GM23338 (cell line): ENCODE measurements around the gene WNK1. TPM values are rescaled to one million over a fixed set of nuclear protein-coding genes. Genes with fewer than 3 reads are reported as not detected.
"Not testable (repeated sequence)": the region's sequence is repeated elsewhere in the genome, so short reads cannot be mapped to it uniquely, and the experiment has no call there.

Experiments
- ATAC-seq: fragments of 200-7000 bp; cut with Tn5 transposase; 3 replicates; pipeline ENCODE4 v1.9.1; 2020
- DNase-seq: peaks from one replicate; pipeline ENCODE4 v3.0.0-alpha.2; 2015; ENCODE audit warnings: low spot score
- H2AFZ ChIP-seq: fragments of 200-600 bp; sonication (generic); 2 replicates; pipeline ENCODE4 v1.8.0; 2016; ENCODE audit warnings: antibody characterized with exemption, mild to moderate bottlenecking, moderate library complexity
- H3F3A ChIP-seq: fragments of 200-600 bp; sonication (generic); replicated peaks from 2 replicates; pipeline ENCODE4 v1.8.0; 2017; ENCODE audit warnings: antibody characterized with exemption, mixed run types, low read depth
- H3K27ac ChIP-seq: fragments of 200-600 bp; sonication (generic); 2 replicates; pipeline ENCODE4 v1.6.1; 2016; ENCODE audit warnings: low read depth
- H3K27me3 ChIP-seq: fragments of 200-600 bp; sonication (generic); 2 replicates; pipeline ENCODE4 v1.8.0; 2016; ENCODE audit warnings: mild to moderate bottlenecking, mixed run types, moderate library complexity; ENCODE audit not compliant: insufficient read depth
- H3K36me3 ChIP-seq: fragments of 200-600 bp; sonication (generic); 2 replicates; pipeline ENCODE4 v1.8.0; 2016; ENCODE audit warnings: mild to moderate bottlenecking; ENCODE audit not compliant: insufficient read depth
- H3K4me1 ChIP-seq: fragments of 200-600 bp; sonication (generic); 2 replicates; pipeline ENCODE4 v1.8.0; 2016; ENCODE audit warnings: mild to moderate bottlenecking, moderate library complexity; ENCODE audit not compliant: insufficient read depth
- H3K4me2 ChIP-seq: fragments of 200-600 bp; sonication (generic); 2 replicates; pipeline ENCODE4 v1.7.1; 2017; ENCODE audit warnings: mixed run types
- H3K4me3 ChIP-seq: fragments of 200-600 bp; sonication (generic); 2 replicates; pipeline ENCODE4 v1.6.1; 2016; ENCODE audit warnings: mixed run types
- H3K79me2 ChIP-seq: fragments of 200-600 bp; sonication (generic); replicated peaks from 2 replicates; pipeline ENCODE4 v1.8.0; 2017; ENCODE audit warnings: mild to moderate bottlenecking; ENCODE audit not compliant: insufficient read depth
- H3K9me2 ChIP-seq: fragments of 200-600 bp; sonication (generic); 2 replicates; pipeline ENCODE4 v1.8.0; 2017; ENCODE audit not compliant: insufficient read depth
- H4K20me1 ChIP-seq: fragments of 200-600 bp; sonication (generic); replicated peaks from 2 replicates; pipeline ENCODE4 v1.8.0; 2017; ENCODE audit warnings: mild to moderate bottlenecking; ENCODE audit not compliant: insufficient read depth
- H3K27ac Mint-ChIP-seq: 2 replicates; pipeline ENCODE4 v1.8.0; 2020; ENCODE audit warnings: inconsistent platforms, mild to moderate bottlenecking, moderate library complexity, mixed read lengths
- H3K27me3 Mint-ChIP-seq: 3 replicates; pipeline ENCODE4 v1.8.0; 2022; ENCODE audit warnings: low read depth, mild to moderate bottlenecking, moderate library complexity, mixed read lengths, inconsistent platforms; ENCODE audit not compliant: insufficient read depth, poor library complexity
- H3K36me3 Mint-ChIP-seq: 3 replicates; pipeline ENCODE4 v1.8.0; 2021; ENCODE audit warnings: low read depth, mild to moderate bottlenecking, inconsistent platforms, moderate library complexity, mixed read lengths
- H3K4me1 Mint-ChIP-seq: 3 replicates; pipeline ENCODE4 v1.8.0; 2020; ENCODE audit warnings: mild to moderate bottlenecking, inconsistent platforms, mixed read lengths
- H3K4me3 Mint-ChIP-seq: 3 replicates; pipeline ENCODE4 v1.8.0; 2021; ENCODE audit warnings: moderate library complexity, mild to moderate bottlenecking, inconsistent platforms, mixed read lengths
- H3K9me3 Mint-ChIP-seq: 3 replicates; pipeline ENCODE4 v1.8.0; 2020; ENCODE audit warnings: moderate library complexity, mild to moderate bottlenecking, inconsistent platforms, mixed read lengths
- CREB1 ChIP-seq: fragments of 250-450 bp; sonication (Bioruptor Pico); IDR thresholded peaks from 2 replicates; pipeline ENCODE4 v1.5.0; 2020; ENCODE audit warnings: low read depth, mild to moderate bottlenecking, moderate library complexity
- EZH2 ChIP-seq: fragments of 200-600 bp; sonication (generic); IDR thresholded peaks from one replicate; pipeline ENCODE4 v1.8.0; 2017; ENCODE audit warnings: antibody characterized with exemption, mild to moderate bottlenecking, low read depth; ENCODE audit not compliant: unreplicated experiment
- JUNB ChIP-seq: IDR thresholded peaks from one replicate; pipeline ENCODE4 v1.6.1; 2016; ENCODE audit warnings: antibody characterized with exemption; ENCODE audit not compliant: unreplicated experiment
- NANOG ChIP-seq: IDR thresholded peaks from 2 replicates; pipeline ENCODE4 v1.6.1; 2016; ENCODE audit warnings: antibody characterized with exemption, borderline replicate concordance
- POLR2AphosphoS5 ChIP-seq: IDR thresholded peaks from 2 replicates; pipeline ENCODE4 v1.6.1; 2016; ENCODE audit warnings: antibody characterized with exemption, low read depth
- STAT1 ChIP-seq: IDR thresholded peaks from one replicate; pipeline ENCODE4 v1.6.1; 2016; ENCODE audit warnings: antibody characterized with exemption; ENCODE audit not compliant: unreplicated experiment
- ZNF114 ChIP-seq: fragments of 250-450 bp; sonication (Bioruptor Pico); IDR thresholded peaks from 2 replicates; pipeline ENCODE4 v1.5.0; 2020; ENCODE audit warnings: mild to moderate bottlenecking, moderate library complexity
- polyA plus RNA-seq: library from polyadenylated mRNA; unstranded; fragments of >200 nt; fragmentation: Nextera tagmentation; extraction: Ambion mirVana; gene quantifications from 2 replicates; pipeline ENCODE4 v1.2.1, GENCODE V29; 2016
- total RNA-seq: library from RNA; depleted of rRNA; stranded (reverse); fragments of >200 nt; shearing (Covaris generic); gene quantifications from 2 replicates; pipeline ENCODE4 v1.2.3, GENCODE V29; 2014
- TF ChIP-seq, protein P1 (sequence below): fragments of 250-450 bp; sonication (Bioruptor Pico); IDR thresholded peaks from 2 replicates; pipeline ENCODE4 v1.5.0; 2020; ENCODE audit warnings: mild to moderate bottlenecking, moderate library complexity
- TF ChIP-seq, protein P2 (sequence below): IDR thresholded peaks from one replicate; pipeline ENCODE4 v1.6.1; 2018; ENCODE audit warnings: antibody characterized with exemption; ENCODE audit not compliant: unreplicated experiment
- TF ChIP-seq, protein P3 (sequence below): IDR thresholded peaks from 2 replicates; pipeline ENCODE4 v1.6.1; 2016; ENCODE audit warnings: antibody characterized with exemption
- TF ChIP-seq, protein P4 (sequence below), 2 experiments: fragments of 200-600 bp in 1 of 2; sonication (generic) in 1 of 2; conservative IDR thresholded peaks; 2 replicates each; pipeline versions ENCODE4 v1.5.1 to v1.6.1; 2016 to 2017; ENCODE audit warnings: antibody characterized with exemption in 2 of 2, low read depth in 2 of 2, mild to moderate bottlenecking in 2 of 2, moderate library complexity in 1 of 2

WNK1 gene
- total and polyA plus RNA-seq, 2 experiments from 2014 or later, result 86.8 to 114 TPM

DNA sequence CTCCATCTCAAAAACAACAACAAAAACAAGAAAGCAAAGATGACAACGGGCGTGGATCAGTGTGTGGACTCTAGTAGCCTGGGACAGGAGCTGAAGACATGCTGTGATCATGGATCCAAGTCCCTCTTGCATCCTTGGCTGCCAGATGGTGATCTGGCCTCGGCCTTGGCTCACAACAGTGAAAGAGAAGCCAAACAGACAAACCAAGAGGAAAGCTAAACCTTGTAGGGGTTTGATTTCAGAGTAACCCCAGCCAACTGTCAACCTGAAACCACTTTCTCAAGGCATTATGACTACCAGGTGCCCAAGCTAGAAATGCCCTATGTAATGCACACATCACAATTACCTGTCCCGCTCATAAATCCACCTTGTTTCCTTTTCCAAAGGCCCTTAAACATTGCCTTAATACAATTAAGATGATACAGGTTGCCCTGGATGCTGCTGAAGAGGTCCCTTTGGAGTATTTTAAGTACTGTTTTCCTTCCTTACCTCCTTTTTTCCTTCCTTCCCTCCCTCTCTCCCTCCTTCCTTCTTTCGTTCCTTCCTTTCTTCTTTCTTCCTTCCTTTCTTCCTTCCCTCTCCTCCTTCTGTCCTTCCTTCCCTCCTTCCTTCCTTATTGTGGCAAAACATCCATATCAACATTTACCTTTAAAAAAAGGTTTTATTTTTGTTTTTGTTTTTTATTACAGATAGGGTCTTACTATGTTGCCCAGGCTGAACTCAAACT, 47.7 kb upstream of the WNK1 start (continued):
- TF ChIP-seq, protein P1, sequence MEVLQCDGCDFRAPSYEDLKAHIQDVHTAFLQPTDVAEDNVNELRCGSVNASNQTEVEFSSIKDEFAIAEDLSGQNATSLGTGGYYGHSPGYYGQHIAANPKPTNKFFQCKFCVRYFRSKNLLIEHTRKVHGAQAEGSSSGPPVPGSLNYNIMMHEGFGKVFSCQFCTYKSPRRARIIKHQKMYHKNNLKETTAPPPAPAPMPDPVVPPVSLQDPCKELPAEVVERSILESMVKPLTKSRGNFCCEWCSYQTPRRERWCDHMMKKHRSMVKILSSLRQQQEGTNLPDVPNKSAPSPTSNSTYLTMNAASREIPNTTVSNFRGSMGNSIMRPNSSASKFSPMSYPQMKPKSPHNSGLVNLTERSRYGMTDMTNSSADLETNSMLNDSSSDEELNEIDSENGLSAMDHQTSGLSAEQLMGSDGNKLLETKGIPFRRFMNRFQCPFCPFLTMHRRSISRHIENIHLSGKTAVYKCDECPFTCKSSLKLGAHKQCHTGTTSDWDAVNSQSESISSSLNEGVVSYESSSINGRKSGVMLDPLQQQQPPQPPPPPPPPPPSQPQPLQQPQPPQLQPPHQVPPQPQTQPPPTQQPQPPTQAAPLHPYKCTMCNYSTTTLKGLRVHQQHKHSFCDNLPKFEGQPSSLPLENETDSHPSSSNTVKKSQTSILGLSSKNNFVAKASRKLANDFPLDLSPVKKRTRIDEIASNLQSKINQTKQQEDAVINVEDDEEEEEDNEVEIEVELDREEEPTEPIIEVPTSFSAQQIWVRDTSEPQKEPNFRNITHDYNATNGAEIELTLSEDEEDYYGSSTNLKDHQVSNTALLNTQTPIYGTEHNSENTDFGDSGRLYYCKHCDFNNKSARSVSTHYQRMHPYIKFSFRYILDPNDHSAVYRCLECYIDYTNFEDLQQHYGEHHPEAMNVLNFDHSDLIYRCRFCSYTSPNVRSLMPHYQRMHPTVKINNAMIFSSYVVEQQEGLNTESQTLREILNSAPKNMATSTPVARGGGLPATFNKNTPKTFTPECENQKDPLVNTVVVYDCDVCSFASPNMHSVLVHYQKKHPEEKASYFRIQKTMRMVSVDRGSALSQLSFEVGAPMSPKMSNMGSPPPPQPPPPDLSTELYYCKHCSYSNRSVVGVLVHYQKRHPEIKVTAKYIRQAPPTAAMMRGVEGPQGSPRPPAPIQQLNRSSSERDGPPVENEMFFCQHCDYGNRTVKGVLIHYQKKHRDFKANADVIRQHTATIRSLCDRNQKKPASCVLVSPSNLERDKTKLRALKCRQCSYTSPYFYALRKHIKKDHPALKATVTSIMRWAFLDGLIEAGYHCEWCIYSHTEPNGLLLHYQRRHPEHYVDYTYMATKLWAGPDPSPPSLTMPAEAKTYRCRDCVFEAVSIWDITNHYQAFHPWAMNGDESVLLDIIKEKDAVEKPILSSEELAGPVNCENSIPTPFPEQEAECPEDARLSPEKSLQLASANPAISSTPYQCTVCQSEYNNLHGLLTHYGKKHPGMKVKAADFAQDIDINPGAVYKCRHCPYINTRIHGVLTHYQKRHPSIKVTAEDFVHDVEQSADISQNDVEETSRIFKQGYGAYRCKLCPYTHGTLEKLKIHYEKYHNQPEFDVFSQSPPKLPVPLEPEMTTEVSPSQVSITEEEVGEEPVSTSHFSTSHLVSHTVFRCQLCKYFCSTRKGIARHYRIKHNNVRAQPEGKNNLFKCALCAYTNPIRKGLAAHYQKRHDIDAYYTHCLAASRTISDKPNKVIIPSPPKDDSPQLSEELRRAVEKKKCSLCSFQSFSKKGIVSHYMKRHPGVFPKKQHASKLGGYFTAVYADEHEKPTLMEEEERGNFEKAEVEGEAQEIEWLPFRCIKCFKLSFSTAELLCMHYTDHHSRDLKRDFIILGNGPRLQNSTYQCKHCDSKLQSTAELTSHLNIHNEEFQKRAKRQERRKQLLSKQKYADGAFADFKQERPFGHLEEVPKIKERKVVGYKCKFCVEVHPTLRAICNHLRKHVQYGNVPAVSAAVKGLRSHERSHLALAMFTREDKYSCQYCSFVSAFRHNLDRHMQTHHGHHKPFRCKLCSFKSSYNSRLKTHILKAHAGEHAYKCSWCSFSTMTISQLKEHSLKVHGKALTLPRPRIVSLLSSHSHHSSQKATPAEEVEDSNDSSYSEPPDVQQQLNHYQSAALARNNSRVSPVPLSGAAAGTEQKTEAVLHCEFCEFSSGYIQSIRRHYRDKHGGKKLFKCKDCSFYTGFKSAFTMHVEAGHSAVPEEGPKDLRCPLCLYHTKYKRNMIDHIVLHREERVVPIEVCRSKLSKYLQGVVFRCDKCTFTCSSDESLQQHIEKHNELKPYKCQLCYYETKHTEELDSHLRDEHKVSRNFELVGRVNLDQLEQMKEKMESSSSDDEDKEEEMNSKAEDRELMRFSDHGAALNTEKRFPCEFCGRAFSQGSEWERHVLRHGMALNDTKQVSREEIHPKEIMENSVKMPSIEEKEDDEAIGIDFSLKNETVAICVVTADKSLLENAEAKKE (CRISPR knock-in tag), result no peak
- TF ChIP-seq ZNF114 (CRISPR knock-in tag) (no peak), EZH2 (no peak), CREB1 (CRISPR knock-in tag) (no peak), POLR2AphosphoS5 (no peak), STAT1 (no peak), JUNB (no peak), NANOG (no peak)
- TF ChIP-seq, protein P2, sequence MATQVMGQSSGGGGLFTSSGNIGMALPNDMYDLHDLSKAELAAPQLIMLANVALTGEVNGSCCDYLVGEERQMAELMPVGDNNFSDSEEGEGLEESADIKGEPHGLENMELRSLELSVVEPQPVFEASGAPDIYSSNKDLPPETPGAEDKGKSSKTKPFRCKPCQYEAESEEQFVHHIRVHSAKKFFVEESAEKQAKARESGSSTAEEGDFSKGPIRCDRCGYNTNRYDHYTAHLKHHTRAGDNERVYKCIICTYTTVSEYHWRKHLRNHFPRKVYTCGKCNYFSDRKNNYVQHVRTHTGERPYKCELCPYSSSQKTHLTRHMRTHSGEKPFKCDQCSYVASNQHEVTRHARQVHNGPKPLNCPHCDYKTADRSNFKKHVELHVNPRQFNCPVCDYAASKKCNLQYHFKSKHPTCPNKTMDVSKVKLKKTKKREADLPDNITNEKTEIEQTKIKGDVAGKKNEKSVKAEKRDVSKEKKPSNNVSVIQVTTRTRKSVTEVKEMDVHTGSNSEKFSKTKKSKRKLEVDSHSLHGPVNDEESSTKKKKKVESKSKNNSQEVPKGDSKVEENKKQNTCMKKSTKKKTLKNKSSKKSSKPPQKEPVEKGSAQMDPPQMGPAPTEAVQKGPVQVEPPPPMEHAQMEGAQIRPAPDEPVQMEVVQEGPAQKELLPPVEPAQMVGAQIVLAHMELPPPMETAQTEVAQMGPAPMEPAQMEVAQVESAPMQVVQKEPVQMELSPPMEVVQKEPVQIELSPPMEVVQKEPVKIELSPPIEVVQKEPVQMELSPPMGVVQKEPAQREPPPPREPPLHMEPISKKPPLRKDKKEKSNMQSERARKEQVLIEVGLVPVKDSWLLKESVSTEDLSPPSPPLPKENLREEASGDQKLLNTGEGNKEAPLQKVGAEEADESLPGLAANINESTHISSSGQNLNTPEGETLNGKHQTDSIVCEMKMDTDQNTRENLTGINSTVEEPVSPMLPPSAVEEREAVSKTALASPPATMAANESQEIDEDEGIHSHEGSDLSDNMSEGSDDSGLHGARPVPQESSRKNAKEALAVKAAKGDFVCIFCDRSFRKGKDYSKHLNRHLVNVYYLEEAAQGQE, result no peak
- TF ChIP-seq, protein P3, sequence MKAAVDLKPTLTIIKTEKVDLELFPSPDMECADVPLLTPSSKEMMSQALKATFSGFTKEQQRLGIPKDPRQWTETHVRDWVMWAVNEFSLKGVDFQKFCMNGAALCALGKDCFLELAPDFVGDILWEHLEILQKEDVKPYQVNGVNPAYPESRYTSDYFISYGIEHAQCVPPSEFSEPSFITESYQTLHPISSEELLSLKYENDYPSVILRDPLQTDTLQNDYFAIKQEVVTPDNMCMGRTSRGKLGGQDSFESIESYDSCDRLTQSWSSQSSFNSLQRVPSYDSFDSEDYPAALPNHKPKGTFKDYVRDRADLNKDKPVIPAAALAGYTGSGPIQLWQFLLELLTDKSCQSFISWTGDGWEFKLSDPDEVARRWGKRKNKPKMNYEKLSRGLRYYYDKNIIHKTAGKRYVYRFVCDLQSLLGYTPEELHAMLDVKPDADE, result no peak
- TF ChIP-seq, protein P4, sequence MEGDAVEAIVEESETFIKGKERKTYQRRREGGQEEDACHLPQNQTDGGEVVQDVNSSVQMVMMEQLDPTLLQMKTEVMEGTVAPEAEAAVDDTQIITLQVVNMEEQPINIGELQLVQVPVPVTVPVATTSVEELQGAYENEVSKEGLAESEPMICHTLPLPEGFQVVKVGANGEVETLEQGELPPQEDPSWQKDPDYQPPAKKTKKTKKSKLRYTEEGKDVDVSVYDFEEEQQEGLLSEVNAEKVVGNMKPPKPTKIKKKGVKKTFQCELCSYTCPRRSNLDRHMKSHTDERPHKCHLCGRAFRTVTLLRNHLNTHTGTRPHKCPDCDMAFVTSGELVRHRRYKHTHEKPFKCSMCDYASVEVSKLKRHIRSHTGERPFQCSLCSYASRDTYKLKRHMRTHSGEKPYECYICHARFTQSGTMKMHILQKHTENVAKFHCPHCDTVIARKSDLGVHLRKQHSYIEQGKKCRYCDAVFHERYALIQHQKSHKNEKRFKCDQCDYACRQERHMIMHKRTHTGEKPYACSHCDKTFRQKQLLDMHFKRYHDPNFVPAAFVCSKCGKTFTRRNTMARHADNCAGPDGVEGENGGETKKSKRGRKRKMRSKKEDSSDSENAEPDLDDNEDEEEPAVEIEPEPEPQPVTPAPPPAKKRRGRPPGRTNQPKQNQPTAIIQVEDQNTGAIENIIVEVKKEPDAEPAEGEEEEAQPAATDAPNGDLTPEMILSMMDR (conservative IDR thresholded peaks at IDR 0.05; ENCODE audit: low read depth in 2 of 2), result no peak

DNA sequence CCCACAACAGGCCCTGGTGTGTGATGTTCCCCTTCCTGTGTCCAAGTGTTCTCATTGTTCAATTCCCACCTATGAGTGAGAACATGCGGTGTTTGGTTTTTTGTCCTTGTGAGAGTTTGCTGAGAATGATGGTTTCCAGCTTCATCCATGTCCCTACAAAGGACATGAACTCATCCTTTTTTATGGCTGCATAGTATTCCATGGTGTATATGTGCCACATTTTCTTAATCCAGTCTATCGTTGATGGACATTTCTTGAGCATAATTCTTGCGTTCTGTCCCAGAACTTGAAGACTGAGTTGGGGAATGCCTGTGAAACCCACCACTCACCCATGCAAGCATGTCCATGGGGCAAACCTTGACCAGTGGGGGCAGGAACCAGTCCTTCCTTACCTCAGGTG, 44.3 kb upstream of the WNK1 start:
- not testable (repeated sequence) for H3K9me3 Mint-ChIP-seq, ATAC-seq, H3K27me3 Mint-ChIP-seq, H4K20me1 ChIP-seq, H3K27ac ChIP-seq, H3K4me3 Mint-ChIP-seq, DNase-seq, H3K36me3 ChIP-seq, H3K27me3 ChIP-seq, H3K4me3 ChIP-seq, H3F3A ChIP-seq, H3K36me3 Mint-ChIP-seq, H3K27ac Mint-ChIP-seq, H3K4me2 ChIP-seq, H3K9me2 ChIP-seq, H3K79me2 ChIP-seq, H3K4me1 ChIP-seq, H2AFZ ChIP-seq
- H3K4me1 Mint-ChIP-seq, result peaks cover 12% of the 10 kb centered on the region; the same call in 2 of the 3 replicates
